ENCODE measurements around the gene PCID2. TPM values are rescaled to one million over a fixed set of nuclear protein-coding genes. Genes with fewer than 3 reads are reported as not detected.

The PCID2 gene
- polyA plus RNA-seq, 1 donor from 2014 or later = 81.3 TPM

DNA sequence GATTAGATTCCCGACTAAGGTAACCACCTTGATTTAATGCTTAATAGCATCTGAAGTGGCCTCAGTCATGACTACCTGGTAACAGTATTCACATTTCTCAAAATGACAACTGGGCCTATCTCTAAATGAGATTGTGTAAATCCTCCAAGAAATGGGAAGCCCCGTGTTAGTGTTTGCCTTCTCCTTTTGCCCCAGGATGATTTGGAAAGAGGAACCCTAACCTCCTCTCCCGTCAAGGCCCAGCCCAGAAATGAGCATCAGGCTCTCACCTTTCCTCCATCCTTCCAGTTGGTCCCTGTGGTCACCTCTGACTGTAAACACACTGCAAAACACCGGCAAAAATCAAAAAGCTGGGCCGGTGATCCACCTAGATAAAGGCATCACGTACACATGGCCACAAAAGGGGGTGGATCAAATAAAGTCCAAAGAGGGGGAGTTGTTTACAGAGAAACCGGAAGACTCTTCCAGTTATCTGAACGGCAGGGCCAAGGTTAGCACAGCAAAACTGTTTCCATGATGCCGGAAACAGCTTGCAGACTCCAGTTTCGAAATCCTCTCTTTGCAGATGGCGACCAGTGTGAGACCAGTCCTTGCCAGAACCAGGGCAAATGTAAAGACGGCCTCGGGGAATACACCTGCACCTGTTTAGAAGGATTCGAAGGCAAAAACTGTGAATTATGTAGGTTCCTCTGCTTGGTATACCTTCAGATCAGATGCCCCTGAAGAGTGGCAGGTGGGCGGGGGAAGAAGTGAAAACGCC, 69.5 kb downstream of the PCID2 start:
- H3K79me2 ChIP-seq (replicated peaks; ENCODE audit: insufficient read depth, low read length) = no peaks in the 10 kb centered on the region
- TF ChIP-seq SMC3 (conservative IDR thresholded peaks at IDR 0.05; ENCODE audit: poor library complexity) (no peak), MXI1 (conservative IDR thresholded peaks at IDR 0.05; ENCODE audit: poor library complexity, severe bottlenecking) (no peak), POLR2AphosphoS5 (IDR thresholded peaks at IDR 0.05) (no peak)
- H3K4me2 ChIP-seq (ENCODE audit: low read length) = no peak overlapping the region
- no peak overlapping the region for H2AFZ ChIP-seq (ENCODE audit: low read depth, low read length)
- no peaks in the 10 kb centered on the region for H3K9me2 ChIP-seq (ENCODE audit: insufficient read depth, low read length)
- H3K36me3 ChIP-seq (ENCODE audit: insufficient read depth, low read length) = no peaks in the 10 kb centered on the region
- no peak overlapping the region for H3K27ac ChIP-seq (ENCODE audit: low read length)
- H4K20me1 ChIP-seq (ENCODE audit: insufficient read depth) = no peaks in the 10 kb centered on the region
- H3K9me3 ChIP-seq (ENCODE audit: low read length) = no peaks in the 10 kb centered on the region
- H3K27me3 ChIP-seq (ENCODE audit: insufficient read depth, low read depth, low read length) = no peaks in the 10 kb centered on the region
- H3K4me3 ChIP-seq (ENCODE audit: low read length) = no peak overlapping the region
- H3K9ac ChIP-seq (ENCODE audit: low read length) = no peak overlapping the region
- no peaks in the 10 kb centered on the region for H3F3A ChIP-seq (ENCODE audit: insufficient read depth, low read length, poor library complexity, severe bottlenecking)

DNA sequence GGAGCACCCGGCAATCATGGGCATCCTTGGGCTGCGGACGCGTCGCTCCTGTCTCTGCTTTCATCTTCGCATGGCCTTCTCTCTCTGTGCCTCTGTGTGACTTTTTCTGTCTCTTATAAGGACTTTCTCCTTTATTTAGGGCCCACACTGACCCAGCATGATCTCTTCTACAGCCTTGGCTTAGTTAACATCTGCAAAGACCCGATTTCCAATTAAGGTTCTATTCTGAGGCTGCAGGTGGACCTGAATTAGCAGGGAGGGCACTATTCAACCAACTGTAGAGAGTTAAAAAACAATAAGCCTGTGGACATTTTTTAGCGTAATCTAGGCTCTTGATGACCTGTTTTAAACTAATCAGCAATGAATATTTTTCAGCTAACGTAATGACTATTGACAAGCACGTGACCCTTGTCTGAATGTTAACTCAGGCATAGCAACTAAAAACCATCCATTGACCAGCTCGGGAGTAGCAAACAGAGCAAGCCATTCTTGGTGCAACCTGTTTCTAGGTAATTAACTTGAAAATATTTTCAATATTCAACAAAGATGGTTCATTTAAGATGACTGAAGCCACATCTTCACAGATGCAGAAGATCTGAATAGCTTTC, 70.7 kb downstream of the PCID2 start:
- Histone ChIP-seq H3K4me2 (ENCODE audit: low read length) (no peak overlapping the region), H3K79me2 (replicated peaks; ENCODE audit: insufficient read depth, low read length) (no peaks in the 10 kb centered on the region), H3F3A (ENCODE audit: insufficient read depth, low read length, poor library complexity, severe bottlenecking) (no peaks in the 10 kb centered on the region), H2AFZ (ENCODE audit: low read depth, low read length) (no peak overlapping the region), H3K4me3 (ENCODE audit: low read length) (no peak overlapping the region), H3K36me3 (ENCODE audit: insufficient read depth, low read length) (no peaks in the 10 kb centered on the region), H4K20me1 (ENCODE audit: insufficient read depth) (no peaks in the 10 kb centered on the region), H3K9me3 (ENCODE audit: low read length) (no peaks in the 10 kb centered on the region), H3K27me3 (ENCODE audit: insufficient read depth, low read depth, low read length) (no peaks in the 10 kb centered on the region), H3K9ac (ENCODE audit: low read length) (no peak overlapping the region), H3K9me2 (ENCODE audit: insufficient read depth, low read length) (no peaks in the 10 kb centered on the region), H3K27ac (ENCODE audit: low read length) (no peak overlapping the region)
- TF ChIP-seq TAF1 (IDR thresholded peaks at IDR 0.05; ENCODE audit: low read depth) (no peak), EZH2 (IDR thresholded peaks at IDR 0.05; ENCODE audit: borderline replicate concordance, insufficient read depth, low read length, poor library complexity, severe bottlenecking) (no peak), RAD21 (conservative IDR thresholded peaks at IDR 0.05) (no peak), EP300 (conservative IDR thresholded peaks at IDR 0.05; ENCODE audit: poor library complexity, severe bottlenecking) (no peak), POLR2AphosphoS5 (IDR thresholded peaks at IDR 0.05) (no peak), SMC3 (conservative IDR thresholded peaks at IDR 0.05; ENCODE audit: poor library complexity) (no peak), MXI1 (conservative IDR thresholded peaks at IDR 0.05; ENCODE audit: poor library complexity, severe bottlenecking) (no peak)
- TF ChIP-seq, protein P1, sequence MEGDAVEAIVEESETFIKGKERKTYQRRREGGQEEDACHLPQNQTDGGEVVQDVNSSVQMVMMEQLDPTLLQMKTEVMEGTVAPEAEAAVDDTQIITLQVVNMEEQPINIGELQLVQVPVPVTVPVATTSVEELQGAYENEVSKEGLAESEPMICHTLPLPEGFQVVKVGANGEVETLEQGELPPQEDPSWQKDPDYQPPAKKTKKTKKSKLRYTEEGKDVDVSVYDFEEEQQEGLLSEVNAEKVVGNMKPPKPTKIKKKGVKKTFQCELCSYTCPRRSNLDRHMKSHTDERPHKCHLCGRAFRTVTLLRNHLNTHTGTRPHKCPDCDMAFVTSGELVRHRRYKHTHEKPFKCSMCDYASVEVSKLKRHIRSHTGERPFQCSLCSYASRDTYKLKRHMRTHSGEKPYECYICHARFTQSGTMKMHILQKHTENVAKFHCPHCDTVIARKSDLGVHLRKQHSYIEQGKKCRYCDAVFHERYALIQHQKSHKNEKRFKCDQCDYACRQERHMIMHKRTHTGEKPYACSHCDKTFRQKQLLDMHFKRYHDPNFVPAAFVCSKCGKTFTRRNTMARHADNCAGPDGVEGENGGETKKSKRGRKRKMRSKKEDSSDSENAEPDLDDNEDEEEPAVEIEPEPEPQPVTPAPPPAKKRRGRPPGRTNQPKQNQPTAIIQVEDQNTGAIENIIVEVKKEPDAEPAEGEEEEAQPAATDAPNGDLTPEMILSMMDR (IDR thresholded peaks at IDR 0.05; ENCODE audit: poor library complexity, severe bottlenecking) = no peak
- TF ChIP-seq, protein P2, sequence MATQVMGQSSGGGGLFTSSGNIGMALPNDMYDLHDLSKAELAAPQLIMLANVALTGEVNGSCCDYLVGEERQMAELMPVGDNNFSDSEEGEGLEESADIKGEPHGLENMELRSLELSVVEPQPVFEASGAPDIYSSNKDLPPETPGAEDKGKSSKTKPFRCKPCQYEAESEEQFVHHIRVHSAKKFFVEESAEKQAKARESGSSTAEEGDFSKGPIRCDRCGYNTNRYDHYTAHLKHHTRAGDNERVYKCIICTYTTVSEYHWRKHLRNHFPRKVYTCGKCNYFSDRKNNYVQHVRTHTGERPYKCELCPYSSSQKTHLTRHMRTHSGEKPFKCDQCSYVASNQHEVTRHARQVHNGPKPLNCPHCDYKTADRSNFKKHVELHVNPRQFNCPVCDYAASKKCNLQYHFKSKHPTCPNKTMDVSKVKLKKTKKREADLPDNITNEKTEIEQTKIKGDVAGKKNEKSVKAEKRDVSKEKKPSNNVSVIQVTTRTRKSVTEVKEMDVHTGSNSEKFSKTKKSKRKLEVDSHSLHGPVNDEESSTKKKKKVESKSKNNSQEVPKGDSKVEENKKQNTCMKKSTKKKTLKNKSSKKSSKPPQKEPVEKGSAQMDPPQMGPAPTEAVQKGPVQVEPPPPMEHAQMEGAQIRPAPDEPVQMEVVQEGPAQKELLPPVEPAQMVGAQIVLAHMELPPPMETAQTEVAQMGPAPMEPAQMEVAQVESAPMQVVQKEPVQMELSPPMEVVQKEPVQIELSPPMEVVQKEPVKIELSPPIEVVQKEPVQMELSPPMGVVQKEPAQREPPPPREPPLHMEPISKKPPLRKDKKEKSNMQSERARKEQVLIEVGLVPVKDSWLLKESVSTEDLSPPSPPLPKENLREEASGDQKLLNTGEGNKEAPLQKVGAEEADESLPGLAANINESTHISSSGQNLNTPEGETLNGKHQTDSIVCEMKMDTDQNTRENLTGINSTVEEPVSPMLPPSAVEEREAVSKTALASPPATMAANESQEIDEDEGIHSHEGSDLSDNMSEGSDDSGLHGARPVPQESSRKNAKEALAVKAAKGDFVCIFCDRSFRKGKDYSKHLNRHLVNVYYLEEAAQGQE (IDR thresholded peaks at IDR 0.05; ENCODE audit: borderline replicate concordance) = no peak
